ENCODE data around the gene LRRC30.
"Not testable (repeated sequence)": the region's sequence is repeated elsewhere in the genome, so short reads cannot be mapped to it uniquely, and the experiment has no call there.

Gene LRRC30

GRCh38 chr18:7230626-7231349 is at the start of gene LRRC30:
TSS of gene LRRC30 (plus strand) at chr18:7231089. CDS start at chr18:7231139, 50 bp downstream.
- no peak for DNase-seq (ENCODE audit: low read depth in 1 of 2, low spot score in 1 of 2)

DNA sequence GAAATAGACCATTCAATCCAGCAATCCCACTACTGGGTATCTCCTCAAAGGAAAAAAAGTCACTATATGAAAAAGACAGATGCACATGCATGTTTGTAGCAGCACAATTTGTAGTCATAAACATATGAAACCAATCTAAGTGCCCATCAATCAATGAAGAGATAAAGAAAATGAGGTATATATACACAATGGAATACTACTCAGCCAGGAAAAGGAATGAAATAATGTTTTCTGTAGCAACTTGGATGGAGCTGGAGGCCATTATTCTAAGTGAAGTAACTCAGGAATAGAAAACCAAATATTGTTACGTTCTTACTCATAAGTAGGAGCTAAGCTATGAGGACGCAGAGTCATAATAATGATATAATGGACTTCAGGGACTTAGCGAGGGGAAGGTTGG is 45.2 kb upstream of the LRRC30 start:
- no peak for DNase-seq (ENCODE audit: low read depth in 1 of 2, low spot score in 1 of 2)

GRCh38 chr18:7190547-7191156 is 40.2 kb upstream of the LRRC30 start:
- no peak for DNase-seq (ENCODE audit: low read depth in 1 of 2, low spot score in 1 of 2)

GRCh38 chr18:7191736-7192135 is 39.2 kb upstream of the LRRC30 start:
- DNase-seq (ENCODE audit: low read depth in 1 of 2, low spot score in 1 of 2), result no peak

GRCh38 chr18:7195266-7195665 is 35.6 kb upstream of the LRRC30 start:
- no peak for DNase-seq (ENCODE audit: low read depth in 1 of 2, low spot score in 1 of 2)

DNA sequence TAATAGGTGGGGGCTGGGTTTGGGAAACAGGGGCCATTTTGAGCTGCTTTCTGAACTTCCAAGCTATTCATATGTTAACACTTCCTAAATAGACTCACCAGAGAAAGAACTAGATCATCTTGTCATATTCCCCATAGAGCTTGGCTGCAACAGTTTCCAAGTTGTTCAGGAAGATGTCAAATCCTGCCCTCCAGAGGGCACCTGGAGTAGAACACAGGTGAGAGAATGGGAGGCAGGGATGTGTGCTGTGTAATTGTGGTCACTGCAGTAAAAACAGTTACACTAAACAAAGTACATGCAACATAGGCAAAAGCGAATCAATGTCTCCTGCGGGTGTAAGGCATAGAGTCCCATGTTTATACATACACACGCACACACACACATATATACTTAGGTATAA is 34.5 kb upstream of the LRRC30 start:
- no peak for DNase-seq (ENCODE audit: low read depth in 1 of 2, low spot score in 1 of 2)

GRCh38 chr18:7197854-7198253 is 33.0 kb upstream of the LRRC30 start:
- no peak for DNase-seq (ENCODE audit: low read depth in 1 of 2, low spot score in 1 of 2)

- no peak for DNase-seq (ENCODE audit: low read depth in 1 of 2, low spot score in 1 of 2)
Measured at GRCh38 chr18:7198326-7198725, 32.6 kb upstream of the LRRC30 start.

- DNase-seq (ENCODE audit: low read depth in 1 of 2, low spot score in 1 of 2), result no peak
Measured at GRCh38 chr18:7201096-7201495, 29.8 kb upstream of the LRRC30 start.

DNA sequence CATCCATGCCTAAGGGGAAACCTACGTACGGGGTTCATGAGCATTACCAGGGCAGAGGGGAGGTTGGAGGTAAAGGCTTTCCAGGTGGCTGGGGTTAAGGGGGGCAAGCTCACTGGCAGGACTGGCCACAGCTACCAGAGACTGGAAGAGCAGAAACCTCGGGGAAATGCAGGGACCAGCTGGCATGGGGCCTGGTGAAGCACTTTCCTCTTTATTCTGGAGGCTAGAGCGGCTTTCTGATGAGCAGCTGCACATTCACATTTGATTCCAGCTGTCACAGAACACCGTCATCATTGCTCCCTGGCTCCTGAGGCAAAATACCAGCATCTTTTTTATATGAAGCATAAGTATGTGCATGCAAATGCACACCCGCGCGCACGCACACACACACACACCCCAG is 28.7 kb upstream of the LRRC30 start:
- DNase-seq (ENCODE audit: low read depth in 1 of 2, low spot score in 1 of 2), result no peak

DNA sequence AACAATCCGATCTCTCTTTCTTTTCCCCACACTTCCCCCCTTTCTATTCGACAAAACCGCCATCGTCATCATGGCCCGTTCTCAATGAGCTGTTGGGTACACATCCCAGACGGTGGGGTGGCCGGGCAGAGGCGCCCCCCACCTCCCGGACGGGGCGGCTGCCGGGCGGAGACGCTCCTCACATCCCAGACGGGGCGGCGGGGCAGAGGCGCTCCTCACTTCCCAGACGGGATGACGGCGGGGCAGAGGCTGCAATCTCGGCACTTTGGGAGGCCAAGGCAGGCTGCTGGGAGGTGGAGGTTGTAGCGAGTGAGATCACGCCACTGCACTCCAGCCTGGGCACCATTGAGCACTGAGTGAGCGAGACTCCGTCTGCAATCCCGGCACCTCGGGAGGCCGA is 27.3 kb upstream of the LRRC30 start:
- DNase-seq (ENCODE audit: low read depth in 1 of 2, low spot score in 1 of 2), result not testable (repeated sequence)

GRCh38 chr18:7205346-7205745 is 25.5 kb upstream of the LRRC30 start:
- DNase-seq (ENCODE audit: low read depth in 1 of 2, low spot score in 1 of 2), result no peak

DNA sequence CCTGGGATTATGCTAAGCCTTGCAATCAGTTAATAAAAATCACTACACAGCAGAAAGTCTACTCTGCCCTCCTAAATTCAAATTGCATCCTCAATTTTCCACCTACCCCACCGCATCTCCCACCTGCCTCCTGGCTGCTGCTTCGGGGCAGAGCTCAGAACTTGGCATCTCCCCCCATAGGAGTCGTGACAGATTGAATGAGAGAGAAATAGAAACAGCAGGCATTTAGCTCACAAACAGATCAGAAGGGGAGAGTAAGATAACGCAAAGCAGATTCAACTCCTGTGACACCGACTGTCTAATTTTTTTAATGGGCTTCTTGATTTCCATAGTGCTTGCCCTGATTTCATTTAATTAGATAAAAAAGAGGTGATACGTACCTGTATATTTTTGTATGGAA is 24.7 kb upstream of the LRRC30 start:
- DNase-seq (ENCODE audit: low read depth in 1 of 2, low spot score in 1 of 2), result no peak

GRCh38 chr18:7207366-7207915 is 23.4 kb upstream of the LRRC30 start:
- no peak for DNase-seq (ENCODE audit: low read depth in 1 of 2, low spot score in 1 of 2)

DNA sequence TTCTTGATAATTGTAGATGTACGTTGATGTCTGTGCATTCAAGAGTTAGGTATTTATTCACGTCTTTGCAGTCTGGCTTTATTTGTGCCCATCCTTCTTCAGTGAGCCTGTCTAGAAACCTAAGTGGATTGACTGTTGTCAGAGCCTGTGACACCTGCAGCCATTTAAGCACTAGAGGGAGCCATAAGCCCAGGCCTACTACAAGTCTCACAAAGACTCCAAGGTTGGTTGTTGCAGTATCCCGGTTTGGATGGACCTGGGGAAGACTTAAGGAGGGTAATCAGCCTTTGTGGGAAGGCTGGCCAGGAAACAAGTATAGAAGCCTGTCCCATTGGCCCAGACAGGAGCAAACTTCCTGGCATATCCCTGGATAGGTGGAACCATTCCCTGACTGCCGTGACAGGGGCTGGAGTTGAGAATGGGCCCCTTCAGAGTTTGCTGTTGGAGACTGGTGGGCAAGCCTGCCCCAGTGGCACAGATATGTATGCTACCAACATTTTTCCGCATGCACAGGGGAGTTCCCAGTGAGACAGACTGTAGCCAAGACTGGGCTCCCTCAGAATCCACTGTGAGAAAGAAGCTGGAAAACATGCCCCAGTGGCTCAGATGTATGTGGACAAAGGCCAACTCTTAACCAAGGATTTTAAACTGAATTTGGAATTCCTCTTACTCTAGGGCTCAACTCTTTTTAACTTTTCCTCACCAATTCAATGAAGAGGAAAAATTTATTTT is 9.3 kb upstream of the LRRC30 start:
- no peak for DNase-seq (ENCODE audit: low read depth in 1 of 2, low spot score in 1 of 2)

- no peak for DNase-seq (ENCODE audit: low read depth in 1 of 2, low spot score in 1 of 2)
Measured at GRCh38 chr18:7224198-7224597, 6.7 kb upstream of the LRRC30 start.

GRCh38 chr18:7232218-7232617 is 1.3 kb downstream of the LRRC30 start:
- no peak for DNase-seq (ENCODE audit: low read depth in 1 of 2, low spot score in 1 of 2)

- no peak for DNase-seq (ENCODE audit: low read depth in 1 of 2, low spot score in 1 of 2)
Measured at GRCh38 chr18:7233134-7233810, 2.4 kb downstream of the LRRC30 start.

DNA sequence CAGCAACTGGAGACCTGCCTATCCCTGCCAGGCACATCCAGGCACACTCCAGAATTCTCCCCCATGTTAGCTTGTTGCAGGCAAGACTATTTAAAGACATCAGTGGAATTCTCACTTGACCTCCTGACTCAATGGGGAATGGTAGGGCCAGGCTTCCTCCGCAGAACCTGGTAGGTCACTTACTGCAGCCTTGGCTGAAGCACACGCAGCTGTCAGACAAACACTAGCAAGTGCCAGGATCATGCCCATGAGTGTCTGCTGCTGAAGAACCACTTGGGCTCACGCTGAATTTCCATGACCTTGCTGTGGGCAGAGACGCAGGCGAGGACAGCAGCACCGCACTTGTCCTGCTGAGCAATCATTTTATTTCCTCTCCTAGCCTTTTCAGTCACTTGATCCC is 3.2 kb downstream of the LRRC30 start:
- no peak for DNase-seq (ENCODE audit: low read depth in 1 of 2, low spot score in 1 of 2)

GRCh38 chr18:7234956-7235355 is 4.1 kb downstream of the LRRC30 start:
- DNase-seq (ENCODE audit: low read depth in 1 of 2, low spot score in 1 of 2), result no peak

- DNase-seq (ENCODE audit: low read depth in 1 of 2, low spot score in 1 of 2), result no peak
Measured at GRCh38 chr18:7236072-7236471, 5.2 kb downstream of the LRRC30 start.
